Smooth muscle cell (in vitro differentiated cells): ENCODE results near the gene SORCS2. TPM values are rescaled to one million over a fixed set of nuclear protein-coding genes. Genes with fewer than 3 reads are reported as not detected.
A peak's percentile ranks its signal among the peaks of the same experiment; 100 is the strongest.
"Not testable (repeated sequence)": the region's sequence is repeated elsewhere in the genome, so short reads cannot be mapped to it uniquely, and the experiment has no call there.

Source experiments
- DNase-seq: peaks from one replicate; lab custom pipeline; 2025; ENCODE audit not compliant: unreplicated experiment; lab: John Stamatoyannopoulos, UW
- H2AFZ ChIP-seq: fragments of 200-600 bp; sonication (generic); 2 replicates; pipeline ENCODE4 v1.6.0; 2016; ENCODE audit warnings: antibody characterized with exemption, low read depth, mild to moderate bottlenecking
- H3F3A ChIP-seq: fragments of 200-600 bp; sonication (generic); 2 replicates; pipeline ENCODE4 v1.6.0; 2017; ENCODE audit warnings: antibody characterized with exemption, low read depth
- H3K27ac ChIP-seq: fragments of 200-600 bp; sonication (generic); 2 replicates; pipeline ENCODE4 v1.5.1; 2016; ENCODE audit warnings: low read depth, mild to moderate bottlenecking
- H3K27me3 ChIP-seq: fragments of 200-600 bp; sonication (generic); 2 replicates; pipeline ENCODE4 v1.6.1; 2016; ENCODE audit warnings: low read depth, mild to moderate bottlenecking
- H3K36me3 ChIP-seq: fragments of 200-600 bp; sonication (generic); 2 replicates; pipeline ENCODE4 v1.5.1; 2016; ENCODE audit warnings: low read depth
- H3K4me1 ChIP-seq: fragments of 200-600 bp; sonication (generic); 2 replicates; pipeline ENCODE4 v1.5.1; 2016; ENCODE audit warnings: low read depth
- H3K4me2 ChIP-seq: fragments of 200-600 bp; sonication (generic); 2 replicates; pipeline ENCODE4 v1.6.0; 2016; ENCODE audit warnings: mild to moderate bottlenecking
- H3K4me3 ChIP-seq: fragments of 200-600 bp; sonication (generic); 2 replicates; pipeline ENCODE4 v1.5.1; 2016; ENCODE audit warnings: mild to moderate bottlenecking
- H3K79me2 ChIP-seq: fragments of 200-600 bp; sonication (generic); 2 replicates; pipeline ENCODE4 v1.6.0; 2016; ENCODE audit warnings: low read depth, mild to moderate bottlenecking
- H3K9ac ChIP-seq: fragments of 200-600 bp; sonication (generic); 2 replicates; pipeline ENCODE4 v1.6.0; 2016; ENCODE audit warnings: low read depth
- H3K9me3 ChIP-seq: fragments of 200-600 bp; sonication (generic); replicated peaks from 2 replicates; pipeline ENCODE4 v1.5.1; 2016; ENCODE audit warnings: low read depth
- H4K20me1 ChIP-seq: fragments of 200-600 bp; sonication (generic); 2 replicates; pipeline ENCODE4 v1.6.0; 2016; ENCODE audit warnings: low read depth
- WGBS: methylation state at CpG from one replicate; pipeline ENCODE4 v1.1.7; 2016; ENCODE audit warnings: low lambda C conversion rate; 5-methylcytosine and 5-hydroxymethylcytosine counted together
- polyA plus RNA-seq: library from polyadenylated mRNA; unstranded; fragments of >200 nt; fragmentation: Nextera tagmentation; extraction: Ambion mirVana; gene quantifications from 2 replicates; pipeline ENCODE4 v1.2.1, GENCODE V29; 2016
- total RNA-seq: library from RNA; depleted of rRNA; stranded (reverse); fragments of >200 nt; gene quantifications from 2 replicates; pipeline ENCODE4 v1.2.3, GENCODE V29; 2014
- TF ChIP-seq, protein P1 (sequence below): fragments of 200-600 bp; sonication (generic); IDR thresholded peaks from 2 replicates; pipeline ENCODE4 v1.5.1; 2017; ENCODE audit warnings: borderline replicate concordance, mild to moderate bottlenecking, antibody characterized with exemption; ENCODE audit not compliant: insufficient read depth, poor library complexity, severe bottlenecking

Gene SORCS2
- total and polyA plus RNA-seq, 2 experiments from 2014 or later, result 5.2 to 9.3 TPM

- no peak overlapping the region for H3K9ac ChIP-seq
- 90% methylated on average over 2 of the region's 2 CpGs for WGBS
- no peaks in the 10 kb centered on the region for H4K20me1 ChIP-seq
- no peaks in the 10 kb centered on the region for H3K36me3 ChIP-seq
- no peak overlapping the region for H3K4me2 ChIP-seq
- H2AFZ ChIP-seq, result no peak overlapping the region
- no peak overlapping the region for H3K27ac ChIP-seq
- no peaks in the 10 kb centered on the region for H3K27me3 ChIP-seq
- H3K9me3 ChIP-seq, result no peaks in the 10 kb centered on the region
- no peaks in the 10 kb centered on the region for H3F3A ChIP-seq
- H3K4me1 ChIP-seq, result peaks cover 14% of the 10 kb centered on the region
- TF ChIP-seq, protein P1, sequence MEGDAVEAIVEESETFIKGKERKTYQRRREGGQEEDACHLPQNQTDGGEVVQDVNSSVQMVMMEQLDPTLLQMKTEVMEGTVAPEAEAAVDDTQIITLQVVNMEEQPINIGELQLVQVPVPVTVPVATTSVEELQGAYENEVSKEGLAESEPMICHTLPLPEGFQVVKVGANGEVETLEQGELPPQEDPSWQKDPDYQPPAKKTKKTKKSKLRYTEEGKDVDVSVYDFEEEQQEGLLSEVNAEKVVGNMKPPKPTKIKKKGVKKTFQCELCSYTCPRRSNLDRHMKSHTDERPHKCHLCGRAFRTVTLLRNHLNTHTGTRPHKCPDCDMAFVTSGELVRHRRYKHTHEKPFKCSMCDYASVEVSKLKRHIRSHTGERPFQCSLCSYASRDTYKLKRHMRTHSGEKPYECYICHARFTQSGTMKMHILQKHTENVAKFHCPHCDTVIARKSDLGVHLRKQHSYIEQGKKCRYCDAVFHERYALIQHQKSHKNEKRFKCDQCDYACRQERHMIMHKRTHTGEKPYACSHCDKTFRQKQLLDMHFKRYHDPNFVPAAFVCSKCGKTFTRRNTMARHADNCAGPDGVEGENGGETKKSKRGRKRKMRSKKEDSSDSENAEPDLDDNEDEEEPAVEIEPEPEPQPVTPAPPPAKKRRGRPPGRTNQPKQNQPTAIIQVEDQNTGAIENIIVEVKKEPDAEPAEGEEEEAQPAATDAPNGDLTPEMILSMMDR, result no peak
- no peak overlapping the region for H3K4me3 ChIP-seq
- no peak for DNase-seq
- no peaks in the 10 kb centered on the region for H3K79me2 ChIP-seq
Observed at GRCh38 chr4:7214359-7214758, 22.0 kb downstream of the SORCS2 start.

DNA sequence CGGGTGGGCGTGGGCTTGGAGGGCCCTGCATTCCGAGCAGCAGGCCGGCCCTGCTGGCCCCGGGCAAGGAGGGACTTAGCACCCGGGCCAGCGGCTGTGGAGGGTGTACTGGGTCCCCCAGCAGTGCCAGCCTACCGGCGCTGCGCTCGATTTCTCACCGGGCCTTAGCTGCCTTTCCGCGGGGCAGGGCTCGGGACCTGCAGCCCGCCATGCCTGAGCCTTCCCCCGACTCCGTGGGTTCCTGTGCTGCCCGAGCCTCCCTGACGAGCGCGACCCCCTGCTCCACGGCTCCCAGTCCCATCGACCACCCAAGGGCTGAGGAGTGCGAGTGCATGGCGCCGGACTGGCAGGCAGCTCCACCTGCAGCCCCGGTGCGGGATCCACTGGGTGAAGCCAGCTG lies 22.8 kb downstream of the SORCS2 start:
- not testable (repeated sequence) for H3K9ac ChIP-seq, H3K27ac ChIP-seq, H3K36me3 ChIP-seq, H3K79me2 ChIP-seq, H2AFZ ChIP-seq, H3K4me3 ChIP-seq, H3K27me3 ChIP-seq, H4K20me1 ChIP-seq, H3K9me3 ChIP-seq, H3F3A ChIP-seq, DNase-seq, H3K4me2 ChIP-seq
- 98% methylated on average over 29 of the region's 29 CpGs for WGBS
- H3K4me1 ChIP-seq, result peaks cover 14% of the 10 kb centered on the region

DNA sequence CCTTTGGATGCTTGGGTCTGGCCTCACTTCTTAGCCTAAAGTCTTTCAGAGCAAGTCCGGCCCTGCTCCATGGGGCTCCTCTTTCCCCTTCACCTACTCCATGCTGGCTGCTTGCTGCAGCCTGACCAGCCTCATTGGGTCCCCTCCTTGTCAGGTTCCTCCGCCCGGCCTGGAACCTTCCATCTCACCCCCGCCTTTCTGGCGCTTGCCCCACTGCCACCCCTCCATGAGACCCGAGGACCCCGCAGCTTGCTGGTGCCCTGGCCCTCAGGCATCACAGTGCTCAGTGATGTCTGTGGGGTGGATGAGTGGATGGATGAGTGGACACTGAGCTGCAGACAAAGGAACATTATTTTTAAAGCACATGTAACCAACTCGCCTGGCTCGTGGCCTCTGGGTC lies 24.7 kb downstream of the SORCS2 start:
- no peaks in the 10 kb centered on the region for H3K9me3 ChIP-seq
- TF ChIP-seq, protein P1, result no peak
- H3K9ac ChIP-seq, result no peak overlapping the region
- DNase-seq, result no peak
- peaks cover 6% of the 10 kb centered on the region for H3K4me1 ChIP-seq
- H3K27me3 ChIP-seq, result no peaks in the 10 kb centered on the region
- H2AFZ ChIP-seq, result no peak overlapping the region
- no peak overlapping the region for H3K27ac ChIP-seq
- no peaks in the 10 kb centered on the region for H3K79me2 ChIP-seq
- no peak overlapping the region for H3K4me3 ChIP-seq
- WGBS, result 97% methylated on average over 9 of the region's 9 CpGs
- H3K36me3 ChIP-seq, result no peaks in the 10 kb centered on the region
- no peak overlapping the region for H3K4me2 ChIP-seq
- H3F3A ChIP-seq, result no peaks in the 10 kb centered on the region
- no peaks in the 10 kb centered on the region for H4K20me1 ChIP-seq

- 75% methylated on average over 26 of the region's 26 CpGs for WGBS
- H3K4me1 ChIP-seq, result peaks cover 6% of the 10 kb centered on the region
- H4K20me1 ChIP-seq, result no peaks in the 10 kb centered on the region
- peak overlapping the region; percentile 44 for H3K4me2 ChIP-seq
- no peak overlapping the region for H2AFZ ChIP-seq
- H3F3A ChIP-seq, result no peaks in the 10 kb centered on the region
- no peak overlapping the region for H3K27ac ChIP-seq
- no peak overlapping the region for H3K4me3 ChIP-seq
- DNase-seq, result no peak
- no peaks in the 10 kb centered on the region for H3K79me2 ChIP-seq
- no peaks in the 10 kb centered on the region for H3K9me3 ChIP-seq
- no peaks in the 10 kb centered on the region for H3K27me3 ChIP-seq
- TF ChIP-seq, protein P1, result no peak
- H3K9ac ChIP-seq, result no peak overlapping the region
- no peaks in the 10 kb centered on the region for H3K36me3 ChIP-seq
Observed at GRCh38 chr4:7217474-7218321, 25.4 kb downstream of the SORCS2 start.
